Measurements from ENCODE around the gene GNAZ. TPM values are rescaled to one million over a fixed set of nuclear protein-coding genes. Genes with fewer than 3 reads are reported as not detected.

The GNAZ gene
- total RNA-seq, 4 donors from 2014 or later = 4.1 to 16.2 (median 6.5) TPM

- no peak for TF ChIP-seq CTCF (IDR thresholded peaks at IDR 0.05; ENCODE audit: low read depth)
These were observed 18.7 kb downstream of the GNAZ start for GRCh38 chr22:23089010-23089409.

GRCh38 chr22:23089633-23090456 lies 19.5 kb downstream of the GNAZ start:
- TF ChIP-seq CTCF (IDR thresholded peaks at IDR 0.05; ENCODE audit: low read depth) = no peak

- TF ChIP-seq CTCF (IDR thresholded peaks at IDR 0.05; ENCODE audit: low read depth) = no peak
These were observed 20.1 kb downstream of the GNAZ start for GRCh38 chr22:23090457-23090835.

- no peak for TF ChIP-seq CTCF (IDR thresholded peaks at IDR 0.05; ENCODE audit: low read depth)
These were observed 21.4 kb downstream of the GNAZ start for GRCh38 chr22:23091760-23092159.

- TF ChIP-seq CTCF (IDR thresholded peaks at IDR 0.05; ENCODE audit: low read depth) = no peak
These were observed 22.1 kb downstream of the GNAZ start for GRCh38 chr22:23092217-23092955.

- no peak for TF ChIP-seq CTCF (IDR thresholded peaks at IDR 0.05; ENCODE audit: low read depth)
These were observed 22.9 kb downstream of the GNAZ start for GRCh38 chr22:23093051-23093788.

GRCh38 chr22:23094260-23094659 lies 23.9 kb downstream of the GNAZ start:
- TF ChIP-seq CTCF (IDR thresholded peaks at IDR 0.05; ENCODE audit: low read depth) = no peak
